ENCODE measurements around the gene TMEM43.
A peak's percentile ranks its signal among the peaks of the same experiment; 100 is the strongest.

Gene TMEM43

DNA sequence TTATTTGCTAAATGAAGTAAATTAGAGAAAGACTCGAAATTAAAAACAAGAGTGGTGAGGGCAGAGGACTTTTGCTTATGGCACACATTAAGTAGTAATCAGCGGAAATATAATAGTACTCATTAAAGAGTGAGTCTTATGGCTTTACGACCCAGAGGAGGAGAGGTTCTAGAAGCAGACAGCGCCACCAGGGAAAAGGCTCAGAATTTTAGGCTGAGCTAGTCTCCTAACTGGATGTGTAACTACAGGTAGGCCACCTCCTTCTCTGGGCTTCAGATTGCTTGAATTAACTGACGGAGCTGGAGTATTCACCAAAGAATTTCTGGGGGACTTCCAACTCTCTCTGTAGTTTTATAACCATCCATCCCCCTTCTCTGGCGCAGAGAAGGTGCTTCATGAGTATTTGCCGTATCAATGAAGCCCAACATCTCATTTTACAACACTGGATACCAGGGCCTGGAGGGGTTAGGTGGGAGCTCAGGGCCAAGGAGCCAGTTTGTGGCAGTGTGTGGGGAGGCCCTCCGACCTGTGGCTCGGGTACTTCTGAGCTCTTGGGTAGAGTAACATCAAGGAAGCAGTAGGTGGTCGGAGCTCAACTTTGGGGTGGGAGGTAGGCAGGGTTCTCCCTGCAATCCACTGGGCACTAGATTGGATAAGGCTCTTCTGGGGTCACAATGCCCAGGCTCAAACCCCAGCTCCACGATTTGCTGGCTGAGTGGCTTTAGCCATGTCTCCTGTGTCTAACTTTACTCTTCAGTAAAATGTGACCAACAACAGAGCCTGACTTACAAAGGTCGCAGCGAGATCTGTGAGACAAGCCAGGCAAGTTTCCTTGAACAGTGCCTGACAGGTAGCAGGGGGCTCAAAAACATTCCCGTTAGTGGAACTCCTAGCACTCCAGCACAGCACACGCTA is 1.3 kb upstream of the TMEM43 start:
- DNase-seq (ENCODE audit: insufficient read length, low spot score) = no peak
- TF ChIP-seq, protein P1, sequence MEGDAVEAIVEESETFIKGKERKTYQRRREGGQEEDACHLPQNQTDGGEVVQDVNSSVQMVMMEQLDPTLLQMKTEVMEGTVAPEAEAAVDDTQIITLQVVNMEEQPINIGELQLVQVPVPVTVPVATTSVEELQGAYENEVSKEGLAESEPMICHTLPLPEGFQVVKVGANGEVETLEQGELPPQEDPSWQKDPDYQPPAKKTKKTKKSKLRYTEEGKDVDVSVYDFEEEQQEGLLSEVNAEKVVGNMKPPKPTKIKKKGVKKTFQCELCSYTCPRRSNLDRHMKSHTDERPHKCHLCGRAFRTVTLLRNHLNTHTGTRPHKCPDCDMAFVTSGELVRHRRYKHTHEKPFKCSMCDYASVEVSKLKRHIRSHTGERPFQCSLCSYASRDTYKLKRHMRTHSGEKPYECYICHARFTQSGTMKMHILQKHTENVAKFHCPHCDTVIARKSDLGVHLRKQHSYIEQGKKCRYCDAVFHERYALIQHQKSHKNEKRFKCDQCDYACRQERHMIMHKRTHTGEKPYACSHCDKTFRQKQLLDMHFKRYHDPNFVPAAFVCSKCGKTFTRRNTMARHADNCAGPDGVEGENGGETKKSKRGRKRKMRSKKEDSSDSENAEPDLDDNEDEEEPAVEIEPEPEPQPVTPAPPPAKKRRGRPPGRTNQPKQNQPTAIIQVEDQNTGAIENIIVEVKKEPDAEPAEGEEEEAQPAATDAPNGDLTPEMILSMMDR (IDR thresholded peaks at IDR 0.05; ENCODE audit: insufficient read depth, missing control alignments) = peak; percentile 32
- FAIRE-seq = no peak

- TF ChIP-seq, protein P1 (IDR thresholded peaks at IDR 0.05; ENCODE audit: insufficient read depth, missing control alignments) = no peak
- no peak for FAIRE-seq
- no peak for DNase-seq (ENCODE audit: insufficient read length, low spot score)
Observed at GRCh38 chr3:14124223-14124614, 633 bp upstream of the TMEM43 start.

- DNase-seq (ENCODE audit: insufficient read length, low spot score) = no peak
- no peak for FAIRE-seq
Observed at GRCh38 chr3:14125193-14126016, 553 bp downstream of the TMEM43 start.

GRCh38 chr3:14126017-14126886 is 1.4 kb downstream of the TMEM43 start:
- TF ChIP-seq, protein P1 (IDR thresholded peaks at IDR 0.05; ENCODE audit: insufficient read depth, missing control alignments) = no peak
- no peak for FAIRE-seq
- no peak for DNase-seq (ENCODE audit: insufficient read length, low spot score)

More at GRCh38 chr3:14125193-14126016, 553 bp downstream of the TMEM43 start:
- TF ChIP-seq, protein P1 (IDR thresholded peaks at IDR 0.05; ENCODE audit: insufficient read depth, missing control alignments) = no peak

DNA sequence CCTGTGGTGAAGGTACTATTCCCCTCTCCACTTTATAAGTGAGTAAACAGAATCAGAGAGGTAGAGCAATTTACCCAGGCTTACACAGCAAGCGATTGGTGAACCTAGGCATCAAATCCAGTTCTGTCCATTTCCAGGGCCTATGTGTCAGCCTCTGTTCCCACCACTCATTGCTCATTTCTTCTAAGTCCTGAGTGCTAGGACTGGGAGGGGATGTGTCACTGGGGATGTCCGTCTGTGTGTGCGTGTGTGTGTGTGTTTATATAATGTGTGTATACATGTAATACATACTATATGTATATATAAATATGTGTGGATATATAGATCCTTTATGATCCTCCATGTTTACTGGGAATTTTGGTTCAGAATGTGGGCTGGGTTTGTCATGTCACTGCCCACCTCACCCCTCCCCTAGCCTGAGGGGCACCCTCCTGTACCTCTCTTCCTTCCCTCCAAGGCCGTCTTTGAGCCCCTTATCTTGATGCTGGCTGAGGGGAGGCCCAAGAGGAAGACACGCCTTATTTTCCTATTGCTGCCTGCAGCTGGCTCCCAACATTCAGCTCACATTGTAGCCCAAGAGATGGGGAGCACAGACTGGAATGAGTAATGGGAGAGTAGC is 2.1 kb downstream of the TMEM43 start:
- TF ChIP-seq, protein P1 (IDR thresholded peaks at IDR 0.05; ENCODE audit: insufficient read depth, missing control alignments) = no peak
- FAIRE-seq = no peak
- DNase-seq (ENCODE audit: insufficient read length, low spot score) = no peak

GRCh38 chr3:14127516-14128161 is 2.8 kb downstream of the TMEM43 start:
- TF ChIP-seq, protein P1 (IDR thresholded peaks at IDR 0.05; ENCODE audit: insufficient read depth, missing control alignments) = no peak
- DNase-seq (ENCODE audit: insufficient read length, low spot score) (no peak), FAIRE-seq (no peak)
